ENCODE results near the gene FBXL13. TPM values are rescaled to one million over a fixed set of nuclear protein-coding genes. Genes with fewer than 3 reads are reported as not detected.

FBXL13 gene
- polyA plus RNA-seq, 1 of the 3 experiments (the other 2 are of a cell fraction), result 1.1 TPM

DNA sequence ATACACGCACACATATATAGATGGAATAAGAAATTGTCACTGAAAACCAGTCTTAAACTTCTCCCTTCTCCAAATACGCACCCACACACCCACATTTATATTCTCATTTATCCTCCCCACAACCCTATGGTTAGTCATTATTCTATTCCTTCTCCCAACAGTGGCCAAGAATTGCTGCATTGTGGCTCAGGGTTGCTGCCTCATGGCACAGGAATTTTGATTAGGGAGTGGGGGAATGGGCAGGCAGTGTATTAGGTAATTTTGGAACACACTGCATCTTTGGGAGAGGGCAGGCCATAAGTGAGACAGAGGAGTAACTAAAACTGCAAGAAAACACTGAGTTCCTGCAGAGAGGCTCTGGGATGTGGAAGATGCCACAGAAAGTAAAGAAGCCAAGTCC is 38.6 kb upstream of the FBXL13 start:
- ChIA-PET POLR2A (no interaction called here), CTCF (interaction anchor here (1.1 kb wide), 1 partner anchor 51 kb away, joined by 3 read pairs; no protein-coding TSS in a partner anchor)
- 0 out of 2 replicates have a peak overlapping the region, but pooled peaks have one; percentile 0 for H3K4me2 ChIP-seq
- 80% methylated on average over 2 of the region's 2 CpGs for WGBS (ENCODE audit: low lambda C conversion rate)
- peak overlapping the region in 1 of 2 experiments; percentile 39; a peak in 1 of 4 replicates for H3K27ac ChIP-seq (ENCODE audit: low read depth in 2 of 2, low read length in 1 of 2)
- H3K36me3 ChIP-seq (replicated peaks in 1 of 2; ENCODE audit: control insufficient read depth in 1 of 2, insufficient read depth in 2 of 2, low read length in 1 of 2), result peaks cover 15 to 33% of the 10 kb centered on the region in 2 experiments
- no peaks in the 10 kb centered on the region for H3K4me1 ChIP-seq (ENCODE audit: control insufficient read depth in 1 of 2, insufficient read depth in 2 of 2, low read depth in 1 of 2, low read length in 1 of 2)
- H3K9me3 ChIP-seq, result no peaks in the 10 kb centered on the region
- no peak for DNase-seq
- no peaks in the 10 kb centered on the region for H3K27me3 ChIP-seq (ENCODE audit: insufficient read depth)
- H3K4me3 ChIP-seq (ENCODE audit: low read depth in 2 of 2, low read length in 1 of 2), result no peak overlapping the region
- no peak overlapping the region for H2AFZ ChIP-seq (ENCODE audit: low read depth)
- no peak overlapping the region for H3K9ac ChIP-seq
- peaks cover 21% of the 10 kb centered on the region for H3F3A ChIP-seq (replicated peaks; ENCODE audit: insufficient read depth)
- H3K79me2 ChIP-seq (ENCODE audit: insufficient read depth), result no peaks in the 10 kb centered on the region
- H4K20me1 ChIP-seq (ENCODE audit: insufficient read depth), result no peaks in the 10 kb centered on the region
- no peaks in the 10 kb centered on the region for H3K9me2 ChIP-seq
- TF ChIP-seq ELF1 (IDR thresholded peaks at IDR 0.05), result no peak
- no peak for TF ChIP-seq FOXJ3 (CRISPR knock-in tag; IDR thresholded peaks at IDR 0.05)
- TF ChIP-seq, protein P1, sequence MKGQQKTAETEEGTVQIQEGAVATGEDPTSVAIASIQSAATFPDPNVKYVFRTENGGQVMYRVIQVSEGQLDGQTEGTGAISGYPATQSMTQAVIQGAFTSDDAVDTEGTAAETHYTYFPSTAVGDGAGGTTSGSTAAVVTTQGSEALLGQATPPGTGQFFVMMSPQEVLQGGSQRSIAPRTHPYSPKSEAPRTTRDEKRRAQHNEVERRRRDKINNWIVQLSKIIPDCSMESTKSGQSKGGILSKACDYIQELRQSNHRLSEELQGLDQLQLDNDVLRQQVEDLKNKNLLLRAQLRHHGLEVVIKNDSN (IDR thresholded peaks at IDR 0.05; ENCODE audit: borderline replicate concordance, low read depth), result no peak
- 0 out of 2 replicates have a peak, but pooled peaks have one; percentile 22 for TF ChIP-seq MAX (IDR thresholded peaks at IDR 0.05; ENCODE audit: low read depth)
- TF ChIP-seq, protein P2, sequence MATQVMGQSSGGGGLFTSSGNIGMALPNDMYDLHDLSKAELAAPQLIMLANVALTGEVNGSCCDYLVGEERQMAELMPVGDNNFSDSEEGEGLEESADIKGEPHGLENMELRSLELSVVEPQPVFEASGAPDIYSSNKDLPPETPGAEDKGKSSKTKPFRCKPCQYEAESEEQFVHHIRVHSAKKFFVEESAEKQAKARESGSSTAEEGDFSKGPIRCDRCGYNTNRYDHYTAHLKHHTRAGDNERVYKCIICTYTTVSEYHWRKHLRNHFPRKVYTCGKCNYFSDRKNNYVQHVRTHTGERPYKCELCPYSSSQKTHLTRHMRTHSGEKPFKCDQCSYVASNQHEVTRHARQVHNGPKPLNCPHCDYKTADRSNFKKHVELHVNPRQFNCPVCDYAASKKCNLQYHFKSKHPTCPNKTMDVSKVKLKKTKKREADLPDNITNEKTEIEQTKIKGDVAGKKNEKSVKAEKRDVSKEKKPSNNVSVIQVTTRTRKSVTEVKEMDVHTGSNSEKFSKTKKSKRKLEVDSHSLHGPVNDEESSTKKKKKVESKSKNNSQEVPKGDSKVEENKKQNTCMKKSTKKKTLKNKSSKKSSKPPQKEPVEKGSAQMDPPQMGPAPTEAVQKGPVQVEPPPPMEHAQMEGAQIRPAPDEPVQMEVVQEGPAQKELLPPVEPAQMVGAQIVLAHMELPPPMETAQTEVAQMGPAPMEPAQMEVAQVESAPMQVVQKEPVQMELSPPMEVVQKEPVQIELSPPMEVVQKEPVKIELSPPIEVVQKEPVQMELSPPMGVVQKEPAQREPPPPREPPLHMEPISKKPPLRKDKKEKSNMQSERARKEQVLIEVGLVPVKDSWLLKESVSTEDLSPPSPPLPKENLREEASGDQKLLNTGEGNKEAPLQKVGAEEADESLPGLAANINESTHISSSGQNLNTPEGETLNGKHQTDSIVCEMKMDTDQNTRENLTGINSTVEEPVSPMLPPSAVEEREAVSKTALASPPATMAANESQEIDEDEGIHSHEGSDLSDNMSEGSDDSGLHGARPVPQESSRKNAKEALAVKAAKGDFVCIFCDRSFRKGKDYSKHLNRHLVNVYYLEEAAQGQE (IDR thresholded peaks at IDR 0.05; ENCODE audit: low read depth, low read length), result no peak
- no peak for TF ChIP-seq RCOR1 (IDR thresholded peaks at IDR 0.05; ENCODE audit: low read length)
- TF ChIP-seq RAD21 (IDR thresholded peaks at IDR 0.05; ENCODE audit: low read length), result no peak
- no peak for TF ChIP-seq IRF3 (IDR thresholded peaks at IDR 0.05; ENCODE audit: low read depth, low read length)
- TF ChIP-seq TCF12 (IDR thresholded peaks at IDR 0.05), result peak; percentile 65
- no peak for TF ChIP-seq POLR2AphosphoS5 (IDR thresholded peaks at IDR 0.05; ENCODE audit: low read depth, low read length)
- TF ChIP-seq, protein P3, sequence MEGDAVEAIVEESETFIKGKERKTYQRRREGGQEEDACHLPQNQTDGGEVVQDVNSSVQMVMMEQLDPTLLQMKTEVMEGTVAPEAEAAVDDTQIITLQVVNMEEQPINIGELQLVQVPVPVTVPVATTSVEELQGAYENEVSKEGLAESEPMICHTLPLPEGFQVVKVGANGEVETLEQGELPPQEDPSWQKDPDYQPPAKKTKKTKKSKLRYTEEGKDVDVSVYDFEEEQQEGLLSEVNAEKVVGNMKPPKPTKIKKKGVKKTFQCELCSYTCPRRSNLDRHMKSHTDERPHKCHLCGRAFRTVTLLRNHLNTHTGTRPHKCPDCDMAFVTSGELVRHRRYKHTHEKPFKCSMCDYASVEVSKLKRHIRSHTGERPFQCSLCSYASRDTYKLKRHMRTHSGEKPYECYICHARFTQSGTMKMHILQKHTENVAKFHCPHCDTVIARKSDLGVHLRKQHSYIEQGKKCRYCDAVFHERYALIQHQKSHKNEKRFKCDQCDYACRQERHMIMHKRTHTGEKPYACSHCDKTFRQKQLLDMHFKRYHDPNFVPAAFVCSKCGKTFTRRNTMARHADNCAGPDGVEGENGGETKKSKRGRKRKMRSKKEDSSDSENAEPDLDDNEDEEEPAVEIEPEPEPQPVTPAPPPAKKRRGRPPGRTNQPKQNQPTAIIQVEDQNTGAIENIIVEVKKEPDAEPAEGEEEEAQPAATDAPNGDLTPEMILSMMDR (IDR thresholded peaks at IDR 0.05), result no peak
- TF ChIP-seq MEF2A (IDR thresholded peaks at IDR 0.05; ENCODE audit: borderline replicate concordance, low read depth), result 0 out of 2 replicates have a peak, but pooled peaks have one; percentile 19
- peak; percentile 87 for TF ChIP-seq JUND (IDR thresholded peaks at IDR 0.05)
- TF ChIP-seq RXRA (IDR thresholded peaks at IDR 0.05; ENCODE audit: borderline replicate concordance, low read depth), result no peak
- TF ChIP-seq GABPA (IDR thresholded peaks at IDR 0.05; ENCODE audit: low read depth), result no peak
- peak; percentile 92 for TF ChIP-seq FOSL2 (IDR thresholded peaks at IDR 0.05; ENCODE audit: borderline replicate concordance, low read depth)
- TF ChIP-seq CHD2 (IDR thresholded peaks at IDR 0.05; ENCODE audit: low read length, partially characterized antibody), result no peak
- TF ChIP-seq SMC3 (IDR thresholded peaks at IDR 0.05; ENCODE audit: low read depth, low read length), result no peak
- TF ChIP-seq USF2 (IDR thresholded peaks at IDR 0.05; ENCODE audit: borderline replicate concordance, low read depth, low read length), result no peak
- TF ChIP-seq MXI1 (IDR thresholded peaks at IDR 0.05; ENCODE audit: low read depth, low read length), result no peak
- TF ChIP-seq EZH2phosphoT487 (IDR thresholded peaks at IDR 0.05; ENCODE audit: borderline replicate concordance, low read depth), result no peak
- no peak for TF ChIP-seq TAF1 (IDR thresholded peaks at IDR 0.05; ENCODE audit: borderline replicate concordance, low read depth, low read length)
- TF ChIP-seq, protein P4, sequence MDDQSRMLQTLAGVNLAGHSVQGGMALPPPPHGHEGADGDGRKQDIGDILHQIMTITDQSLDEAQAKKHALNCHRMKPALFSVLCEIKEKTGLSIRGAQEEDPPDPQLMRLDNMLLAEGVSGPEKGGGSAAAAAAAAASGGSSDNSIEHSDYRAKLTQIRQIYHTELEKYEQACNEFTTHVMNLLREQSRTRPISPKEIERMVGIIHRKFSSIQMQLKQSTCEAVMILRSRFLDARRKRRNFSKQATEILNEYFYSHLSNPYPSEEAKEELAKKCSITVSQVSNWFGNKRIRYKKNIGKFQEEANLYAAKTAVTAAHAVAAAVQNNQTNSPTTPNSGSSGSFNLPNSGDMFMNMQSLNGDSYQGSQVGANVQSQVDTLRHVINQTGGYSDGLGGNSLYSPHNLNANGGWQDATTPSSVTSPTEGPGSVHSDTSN (IDR thresholded peaks at IDR 0.05), result 0 out of 2 replicates have a peak, but pooled peaks have one; percentile 5
- TF ChIP-seq NFIC (IDR thresholded peaks at IDR 0.05; ENCODE audit: borderline replicate concordance), result peak; percentile 69
- TF ChIP-seq NRF1 (IDR thresholded peaks at IDR 0.05; ENCODE audit: low read depth, low read length), result no peak
- 0 out of 2 replicates have a peak, but pooled peaks have one; percentile 21 for TF ChIP-seq SIN3A (IDR thresholded peaks at IDR 0.05; ENCODE audit: borderline replicate concordance, low read depth, low read length)
